HL-60 (cell line): ENCODE results near the gene AKT1.

ENCODE experiments used
- CTCF ChIP-seq: IDR thresholded peaks from one replicate; pipeline ENCODE4 v1.5.1; 2011; ENCODE audit warnings: low read length, control low read depth, inconsistent platforms; ENCODE audit not compliant: insufficient read depth
- GABPA ChIP-seq: IDR thresholded peaks from 2 replicates; pipeline ENCODE4 v1.6.1; 2012; ENCODE audit warnings: low read depth
- POLR2AphosphoS5 ChIP-seq: IDR thresholded peaks from 2 replicates; pipeline ENCODE4 v1.6.1; 2012; ENCODE audit warnings: low read depth

GRCh38 chr14:104770072-104770579 is 25.4 kb downstream of the AKT1 start:
- TF ChIP-seq CTCF (no peak), POLR2AphosphoS5 (0 out of 2 replicates have a peak, but pooled peaks have one; percentile 38), GABPA (no peak)
